DND-41 (cell line): Measurements from ENCODE around the gene SMARCA4.

Source experiments
- ATAC-seq: fragments of 200-7000 bp; cut with Tn5 transposase; 3 replicates; pipeline ENCODE4 v1.9.1; 2021; ENCODE audit warnings: low read depth; ENCODE audit not compliant: insufficient read depth
- DNase-seq: peaks from one replicate; pipeline ENCODE4 v3.0.0-alpha.2; 2020
- H2AFZ ChIP-seq: 2 replicates; pipeline ENCODE4 v1.6.0; 2012; ENCODE audit warnings: low read depth, low read length
- H3K27ac ChIP-seq: 2 replicates; pipeline ENCODE4 v1.5.1; 2012; ENCODE audit warnings: low read length, inconsistent platforms
- H3K27me3 ChIP-seq: fragments of 200-600 bp; sonication (generic); 2 replicates; pipeline ENCODE4 v1.6.0; 2012; ENCODE audit warnings: low read length, mild to moderate bottlenecking, inconsistent platforms; ENCODE audit not compliant: insufficient read depth, poor library complexity
- H3K36me3 ChIP-seq: 2 replicates; pipeline ENCODE4 v1.5.1; 2012; ENCODE audit warnings: low read length, inconsistent platforms; ENCODE audit not compliant: insufficient read depth
- H3K4me1 ChIP-seq: 2 replicates; pipeline ENCODE4 v1.5.1; 2012; ENCODE audit warnings: mild to moderate bottlenecking, low read length; ENCODE audit not compliant: insufficient read depth
- H3K4me2 ChIP-seq: 2 replicates; pipeline ENCODE4 v1.6.0; 2012; ENCODE audit warnings: mild to moderate bottlenecking, moderate library complexity, low read length, inconsistent platforms; ENCODE audit not compliant: insufficient read depth
- H3K4me3 ChIP-seq, 2 experiments: fragments of 200-600 bp in 1 of 2; shearing (Covaris generic) in 1 of 2; 2 replicates each; pipeline ENCODE4 v1.5.1; 2012 to 2016; ENCODE audit warnings: inconsistent platforms in 2 of 2, low read length in 2 of 2, mild to moderate bottlenecking in 2 of 2, low read depth in 1 of 2, moderate library complexity in 1 of 2
- H3K79me2 ChIP-seq: 2 replicates; pipeline ENCODE4 v1.6.0; 2012; ENCODE audit warnings: low read length, inconsistent platforms; ENCODE audit not compliant: insufficient read depth
- H3K9ac ChIP-seq: 2 replicates; pipeline ENCODE4 v1.6.0; 2012; ENCODE audit warnings: low read depth, mild to moderate bottlenecking, inconsistent platforms, low read length, moderate library complexity
- H3K9me3 ChIP-seq: 2 replicates; pipeline ENCODE4 v1.5.1; 2012; ENCODE audit warnings: low read length, moderate library complexity, mild to moderate bottlenecking, inconsistent platforms; ENCODE audit not compliant: insufficient read depth, severe bottlenecking
- H4K20me1 ChIP-seq: 2 replicates; pipeline ENCODE4 v1.6.0; 2012; ENCODE audit warnings: low read length; ENCODE audit not compliant: insufficient read depth
- CTCF ChIP-seq: IDR thresholded peaks from 2 replicates; pipeline ENCODE4 v1.5.1; 2012; ENCODE audit warnings: borderline replicate concordance, low read length, moderate library complexity, mild to moderate bottlenecking; ENCODE audit not compliant: poor library complexity, severe bottlenecking; ENCODE audit errors: extremely low read depth
- EZH2 ChIP-seq: IDR thresholded peaks from 3 replicates; pipeline ENCODE4 v1.6.1; 2012; ENCODE audit warnings: borderline replicate concordance, low read depth, mild to moderate bottlenecking, moderate library complexity, low read length, inconsistent platforms; ENCODE audit not compliant: severe bottlenecking

The SMARCA4 gene

DNA sequence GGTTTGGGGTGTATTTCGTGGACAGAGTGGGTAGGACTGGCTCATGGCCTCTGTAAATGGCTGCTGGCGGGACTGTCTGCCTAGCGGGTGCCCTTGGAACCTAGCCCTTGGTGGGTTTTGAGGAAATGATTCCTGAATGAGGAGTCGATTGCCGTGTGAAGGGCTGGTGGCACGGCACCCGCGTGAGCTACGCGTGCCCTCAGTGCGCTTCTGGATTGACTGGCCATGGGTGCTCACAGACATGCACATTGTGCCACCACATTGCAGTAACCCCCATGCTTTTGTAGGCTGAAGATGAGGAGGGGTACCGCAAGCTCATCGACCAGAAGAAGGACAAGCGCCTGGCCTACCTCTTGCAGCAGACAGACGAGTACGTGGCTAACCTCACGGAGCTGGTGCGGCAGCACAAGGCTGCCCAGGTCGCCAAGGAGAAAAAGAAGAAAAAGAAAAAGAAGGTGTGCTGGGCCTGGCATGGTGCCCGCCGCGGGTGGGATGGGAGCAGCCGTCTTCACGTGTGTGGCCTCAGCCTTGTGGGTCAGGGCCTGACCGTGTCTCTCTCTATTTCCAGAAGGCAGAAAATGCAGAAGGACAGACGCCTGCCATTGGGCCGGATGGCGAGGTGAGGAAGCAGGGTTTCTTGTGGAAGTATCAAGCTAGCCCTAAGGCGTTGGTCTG lies 35.2 kb downstream of the SMARCA4 start:
- H3K36me3 ChIP-seq, result peaks cover 92% of the 10 kb centered on the region
- no peak overlapping the region for H3K4me3 ChIP-seq
- H3K4me2 ChIP-seq, result no peak overlapping the region
- no peak overlapping the region for H2AFZ ChIP-seq
- DNase-seq, result no peak
- peaks cover 16% of the 10 kb centered on the region for H4K20me1 ChIP-seq
- no peaks in the 10 kb centered on the region for H3K4me1 ChIP-seq
- H3K79me2 ChIP-seq, result peaks cover 5% of the 10 kb centered on the region; the same call in 1 of the 2 replicates
- H3K27ac ChIP-seq, result no peak overlapping the region
- TF ChIP-seq CTCF (no peak), EZH2 (no peak)
- H3K9me3 ChIP-seq, result no peaks in the 10 kb centered on the region
- no peaks in the 10 kb centered on the region for H3K27me3 ChIP-seq
- H3K9ac ChIP-seq, result no peak overlapping the region
- ATAC-seq, result no peak

GRCh38 chr19:10998045-10998533 lies 37.3 kb downstream of the SMARCA4 start:
- no peak for TF ChIP-seq EZH2
- TF ChIP-seq CTCF, result no peak
- no peaks in the 10 kb centered on the region for H3K27me3 ChIP-seq
- no peak overlapping the region for H2AFZ ChIP-seq
- H3K4me1 ChIP-seq, result no peaks in the 10 kb centered on the region
- H3K36me3 ChIP-seq, result peaks cover 88% of the 10 kb centered on the region
- no peak overlapping the region for H3K4me3 ChIP-seq
- H4K20me1 ChIP-seq, result peaks cover 14% of the 10 kb centered on the region
- no peak overlapping the region for H3K4me2 ChIP-seq
- H3K9ac ChIP-seq, result no peak overlapping the region
- DNase-seq, result no peak
- no peak for ATAC-seq
- 0 out of 2 replicates have a peak, but pooled peaks cover under 1% of the 10 kb centered on the region for H3K79me2 ChIP-seq
- H3K9me3 ChIP-seq, result no peaks in the 10 kb centered on the region
- H3K27ac ChIP-seq, result no peak overlapping the region

- Histone ChIP-seq H3K4me3 (no peak overlapping the region), H4K20me1 (peaks cover 14% of the 10 kb centered on the region), H2AFZ (no peak overlapping the region), H3K4me1 (no peaks in the 10 kb centered on the region), H3K9me3 (no peaks in the 10 kb centered on the region), H3K27ac (no peak overlapping the region), H3K9ac (no peak overlapping the region), H3K4me2 (no peak overlapping the region), H3K79me2 (no peaks in the 10 kb centered on the region), H3K27me3 (no peaks in the 10 kb centered on the region), H3K36me3 (peaks cover 88% of the 10 kb centered on the region)
- ATAC-seq, result no peak
- DNase-seq, result no peak
- TF ChIP-seq CTCF, result no peak
- TF ChIP-seq EZH2, result no peak
Observed at GRCh38 chr19:10998666-10999065, 37.8 kb downstream of the SMARCA4 start.
